T-helper 17 cell (primary cell): ENCODE results near the gene ARHGAP28. TPM values are rescaled to one million over a fixed set of nuclear protein-coding genes. Genes with fewer than 3 reads are reported as not detected.
A peak's percentile ranks its signal among the peaks of the same experiment; 100 is the strongest.

Experiments
- ATAC-seq: fragments of 150-1000 bp; cut with Tn5 transposase; 2 replicates; pipeline ENCODE4 v1.10.0; 2021; ENCODE audit warnings: mild to moderate bottlenecking, moderate library complexity
- DNase-seq, 3 donors: peaks; one replicate each; pipeline versions ENCODE4 v3.0.0 to v3.0.0-alpha.2; 2020 to 2021
- H3K9me3 ChIP-seq: one replicate; pipeline ENCODE4 v1.7.0; 2013; ENCODE audit warnings: low read length, mild to moderate bottlenecking; ENCODE audit not compliant: control insufficient read depth, poor library complexity, severe bottlenecking
- H3K27ac Mint-ChIP-seq: one replicate; pipeline ENCODE4 v1.8.0; 2022; ENCODE audit warnings: mild to moderate bottlenecking, moderate library complexity, mixed read lengths
- H3K27me3 Mint-ChIP-seq: one replicate; pipeline ENCODE4 v1.8.0; 2022; ENCODE audit warnings: mixed read lengths
- H3K36me3 Mint-ChIP-seq: one replicate; pipeline ENCODE4 v1.8.0; 2022; ENCODE audit warnings: low read depth, mixed read lengths
- H3K4me1 Mint-ChIP-seq: one replicate; pipeline ENCODE4 v1.8.0; 2022; ENCODE audit warnings: mild to moderate bottlenecking, mixed read lengths
- H3K4me3 Mint-ChIP-seq: one replicate; pipeline ENCODE4 v1.8.0; 2022; ENCODE audit warnings: mild to moderate bottlenecking, moderate library complexity, mixed read lengths
- total RNA-seq, 4 donors: library from RNA in 2 of 4; stranded (reverse) in 2 of 4; gene quantifications; one replicate each; pipeline ENCODE4 v1.2.3 and lab custom pipeline; 2022 to 2026

The ARHGAP28 gene
- total RNA-seq, 2 donors from 2014 or later = not detected

- Mint-ChIP-seq H3K27me3 (no peaks in the 10 kb centered on the region), H3K27ac (no peak overlapping the region), H3K4me3 (no peak overlapping the region), H3K36me3 (no peaks in the 10 kb centered on the region), H3K4me1 (no peaks in the 10 kb centered on the region)
- H3K9me3 ChIP-seq = peaks cover 3% of the 10 kb centered on the region
- DNase-seq (no peak), ATAC-seq (no peak)
Observed at GRCh38 chr18:6721755-6722154, 7.8 kb upstream of the ARHGAP28 start.

- H3K9me3 ChIP-seq = peaks cover 3% of the 10 kb centered on the region
- Mint-ChIP-seq H3K27me3 (no peaks in the 10 kb centered on the region), H3K27ac (no peak overlapping the region), H3K4me1 (no peaks in the 10 kb centered on the region), H3K4me3 (no peak overlapping the region), H3K36me3 (no peaks in the 10 kb centered on the region)
- no peak for ATAC-seq
- DNase-seq = no peak
Observed at GRCh38 chr18:6722690-6723089, 6.8 kb upstream of the ARHGAP28 start.

- DNase-seq = no peak
- no peaks in the 10 kb centered on the region for H3K9me3 ChIP-seq
- H3K4me1 Mint-ChIP-seq = peaks cover 4% of the 10 kb centered on the region
- H3K36me3 Mint-ChIP-seq = no peaks in the 10 kb centered on the region
- ATAC-seq = no peak
- H3K27me3 Mint-ChIP-seq = peaks cover 5% of the 10 kb centered on the region
- H3K27ac Mint-ChIP-seq = no peak overlapping the region
- H3K4me3 Mint-ChIP-seq = no peak overlapping the region
Observed at GRCh38 chr18:6724331-6724730, 5.2 kb upstream of the ARHGAP28 start.

GRCh38 chr18:6728331-6728730 lies 1.2 kb upstream of the ARHGAP28 start:
- peaks cover 13% of the 10 kb centered on the region for H3K27me3 Mint-ChIP-seq
- H3K4me3 Mint-ChIP-seq = no peak overlapping the region

GRCh38 chr18:6728809-6729246 lies 688 bp upstream of the ARHGAP28 start:
- Mint-ChIP-seq H3K4me1 (peaks cover 4% of the 10 kb centered on the region), H3K4me3 (peak overlapping the region; percentile 62), H3K27ac (no peak overlapping the region), H3K36me3 (no peaks in the 10 kb centered on the region), H3K27me3 (peaks cover 13% of the 10 kb centered on the region)
- DNase-seq (no peak), ATAC-seq (no peak)
- H3K9me3 ChIP-seq = no peaks in the 10 kb centered on the region

More at GRCh38 chr18:6728331-6728730, 1.2 kb upstream of the ARHGAP28 start:
- no peaks in the 10 kb centered on the region for H3K9me3 ChIP-seq
- Mint-ChIP-seq H3K4me1 (peaks cover 4% of the 10 kb centered on the region), H3K36me3 (no peaks in the 10 kb centered on the region), H3K27ac (no peak overlapping the region)
- DNase-seq (no peak), ATAC-seq (no peak)

GRCh38 chr18:6730416-6731221 lies 1.1 kb downstream of the ARHGAP28 start:
- Mint-ChIP-seq H3K27ac (no peak overlapping the region), H3K27me3 (peaks cover 13% of the 10 kb centered on the region), H3K4me3 (no peak overlapping the region), H3K4me1 (peaks cover 4% of the 10 kb centered on the region), H3K36me3 (no peaks in the 10 kb centered on the region)
- H3K9me3 ChIP-seq = no peaks in the 10 kb centered on the region
- ATAC-seq (no peak), DNase-seq (no peak)

GRCh38 chr18:6731222-6731596 lies 1.7 kb downstream of the ARHGAP28 start:
- Mint-ChIP-seq H3K36me3 (no peaks in the 10 kb centered on the region), H3K27me3 (peaks cover 13% of the 10 kb centered on the region), H3K4me3 (no peak overlapping the region), H3K4me1 (peaks cover 4% of the 10 kb centered on the region), H3K27ac (no peak overlapping the region)
- ATAC-seq (no peak), DNase-seq (no peak)
- no peaks in the 10 kb centered on the region for H3K9me3 ChIP-seq

GRCh38 chr18:6732952-6733351 lies 3.4 kb downstream of the ARHGAP28 start:
- H3K4me3 Mint-ChIP-seq = no peak overlapping the region
- H3K36me3 Mint-ChIP-seq = no peaks in the 10 kb centered on the region
- H3K9me3 ChIP-seq = no peaks in the 10 kb centered on the region
- DNase-seq = no peak
- H3K27ac Mint-ChIP-seq = no peak overlapping the region
- H3K4me1 Mint-ChIP-seq = peaks cover 4% of the 10 kb centered on the region
- peaks cover 13% of the 10 kb centered on the region for H3K27me3 Mint-ChIP-seq
- no peak for ATAC-seq

- Mint-ChIP-seq H3K36me3 (no peaks in the 10 kb centered on the region), H3K27ac (no peak overlapping the region), H3K27me3 (peaks cover 13% of the 10 kb centered on the region), H3K4me1 (peaks cover 2% of the 10 kb centered on the region), H3K4me3 (no peak overlapping the region)
- ATAC-seq (no peak), DNase-seq (no peak)
- no peaks in the 10 kb centered on the region for H3K9me3 ChIP-seq
Observed at GRCh38 chr18:6733758-6734157, 4.2 kb downstream of the ARHGAP28 start.

GRCh38 chr18:6734726-6735430 lies 5.4 kb downstream of the ARHGAP28 start:
- DNase-seq (no peak), ATAC-seq (no peak)
- Mint-ChIP-seq H3K27me3 (peaks cover 8% of the 10 kb centered on the region), H3K27ac (no peak overlapping the region), H3K4me1 (no peaks in the 10 kb centered on the region), H3K4me3 (no peak overlapping the region), H3K36me3 (no peaks in the 10 kb centered on the region)
- no peaks in the 10 kb centered on the region for H3K9me3 ChIP-seq

GRCh38 chr18:6737833-6738232 lies 8.3 kb downstream of the ARHGAP28 start:
- H3K9me3 ChIP-seq = no peaks in the 10 kb centered on the region
- no peak overlapping the region for H3K4me3 Mint-ChIP-seq
- H3K36me3 Mint-ChIP-seq = no peaks in the 10 kb centered on the region
- ATAC-seq = no peak
- H3K4me1 Mint-ChIP-seq = no peaks in the 10 kb centered on the region
- H3K27ac Mint-ChIP-seq = no peak overlapping the region
- H3K27me3 Mint-ChIP-seq = no peaks in the 10 kb centered on the region
- no peak for DNase-seq

GRCh38 chr18:6738622-6739021 lies 9.1 kb downstream of the ARHGAP28 start:
- no peaks in the 10 kb centered on the region for H3K27me3 Mint-ChIP-seq
- no peaks in the 10 kb centered on the region for H3K36me3 Mint-ChIP-seq
- H3K9me3 ChIP-seq = no peaks in the 10 kb centered on the region
- DNase-seq = no peak
- no peak for ATAC-seq
- no peak overlapping the region for H3K27ac Mint-ChIP-seq
- H3K4me3 Mint-ChIP-seq = no peak overlapping the region
- H3K4me1 Mint-ChIP-seq = no peaks in the 10 kb centered on the region

- Mint-ChIP-seq H3K36me3 (no peaks in the 10 kb centered on the region), H3K4me3 (no peak overlapping the region), H3K4me1 (no peaks in the 10 kb centered on the region), H3K27me3 (no peaks in the 10 kb centered on the region), H3K27ac (no peak overlapping the region)
- no peak for ATAC-seq
- DNase-seq = no peak
- no peaks in the 10 kb centered on the region for H3K9me3 ChIP-seq
Observed at GRCh38 chr18:6741232-6741663, 11.7 kb downstream of the ARHGAP28 start.
